Measurements from ENCODE around the gene ERBB3.

ERBB3 gene

GRCh38 chr12:56141946-56142784, 62.2 kb downstream of the ERBB3 start:
- no peak for DNase-seq

DNA sequence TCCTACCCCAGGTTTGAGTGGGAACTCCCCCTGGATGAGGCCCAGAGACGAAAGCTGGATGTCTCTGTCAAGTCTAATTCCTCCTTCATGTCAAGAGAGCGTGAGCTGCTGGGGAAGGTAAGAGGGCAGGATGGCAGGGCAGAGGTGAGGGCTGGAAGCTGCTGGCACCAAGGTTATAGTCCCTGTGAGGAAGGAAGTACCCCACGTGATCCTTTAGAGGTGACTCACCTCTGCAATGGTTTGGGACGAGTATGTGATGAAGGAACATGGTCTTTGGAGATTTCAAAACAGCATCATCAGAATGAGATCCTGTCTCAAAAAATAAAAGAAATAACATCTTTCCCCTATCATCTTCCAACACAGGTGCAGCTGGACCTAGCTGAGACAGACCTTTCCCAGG, 63.3 kb downstream of the ERBB3 start:
- no peak for DNase-seq

- no peak for DNase-seq
These were observed 63.9 kb downstream of the ERBB3 start for GRCh38 chr12:56143870-56144269.

GRCh38 chr12:56145217-56145616, 65.3 kb downstream of the ERBB3 start:
- no peak for DNase-seq

DNA sequence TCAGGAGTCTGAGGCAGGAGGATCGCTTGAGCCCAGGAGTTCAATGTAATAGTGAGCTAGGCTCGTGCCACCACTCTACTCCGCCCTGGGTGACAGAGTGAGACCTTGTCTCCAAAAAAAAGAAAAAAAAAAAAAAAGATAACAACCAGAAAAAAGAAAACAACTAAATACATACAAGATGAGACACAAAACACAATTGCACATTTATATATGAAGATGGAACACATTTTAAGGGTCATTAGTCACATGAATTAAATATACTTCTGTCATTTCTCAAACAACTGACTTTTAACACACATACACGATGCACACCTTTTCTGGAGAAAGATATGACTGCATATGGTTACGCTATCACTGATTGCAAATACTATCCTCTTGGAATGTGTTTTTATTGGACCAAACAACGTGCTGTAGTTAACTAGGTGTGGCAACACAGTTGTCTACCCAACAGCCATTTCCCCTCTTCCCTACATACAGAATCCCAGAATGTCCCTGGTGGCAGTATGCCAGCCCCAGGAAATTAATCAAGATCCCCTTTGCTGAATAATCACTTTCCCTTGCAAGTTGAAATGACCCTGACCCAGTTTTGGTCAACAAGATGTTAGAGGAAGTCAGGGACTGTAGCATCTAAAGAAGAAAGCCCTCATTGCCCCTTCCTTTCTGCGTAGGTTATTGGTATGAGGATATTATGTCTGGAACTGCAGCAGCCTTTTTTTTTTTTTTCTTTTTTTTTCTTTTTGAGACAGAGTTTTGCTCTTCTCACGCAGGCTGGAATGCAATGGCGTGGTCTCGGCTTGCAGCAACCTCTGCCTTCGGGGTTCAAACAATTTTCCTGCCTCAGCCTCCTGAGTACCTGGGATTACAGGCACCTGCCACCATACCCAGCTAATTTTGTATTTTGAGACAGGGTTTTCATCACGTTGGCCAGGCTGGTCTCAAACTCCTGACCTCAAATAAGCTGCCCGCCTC, 66.8 kb downstream of the ERBB3 start:
- DNase-seq = no peak

DNA sequence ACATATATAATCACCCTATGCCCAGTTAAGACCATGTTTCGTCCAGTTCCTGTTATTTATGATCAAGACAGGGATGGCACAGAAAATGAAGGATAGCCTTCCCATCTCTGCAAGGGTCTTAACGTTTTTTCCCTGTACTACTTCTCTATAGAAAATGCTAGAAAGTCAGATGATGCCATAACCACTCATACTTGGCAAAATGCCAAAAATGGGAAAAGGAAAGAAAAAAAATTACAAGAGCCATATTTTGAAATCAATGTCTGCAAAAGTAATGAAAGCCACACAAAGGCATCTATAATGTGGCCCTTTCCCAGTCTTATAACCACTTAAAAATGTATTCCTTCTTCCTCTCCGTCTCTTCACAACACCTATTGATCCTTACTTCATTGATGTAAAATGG, 70.6 kb downstream of the ERBB3 start:
- no peak for DNase-seq

GRCh38 chr12:56151672-56152131, 71.7 kb downstream of the ERBB3 start:
- no peak for DNase-seq

DNA sequence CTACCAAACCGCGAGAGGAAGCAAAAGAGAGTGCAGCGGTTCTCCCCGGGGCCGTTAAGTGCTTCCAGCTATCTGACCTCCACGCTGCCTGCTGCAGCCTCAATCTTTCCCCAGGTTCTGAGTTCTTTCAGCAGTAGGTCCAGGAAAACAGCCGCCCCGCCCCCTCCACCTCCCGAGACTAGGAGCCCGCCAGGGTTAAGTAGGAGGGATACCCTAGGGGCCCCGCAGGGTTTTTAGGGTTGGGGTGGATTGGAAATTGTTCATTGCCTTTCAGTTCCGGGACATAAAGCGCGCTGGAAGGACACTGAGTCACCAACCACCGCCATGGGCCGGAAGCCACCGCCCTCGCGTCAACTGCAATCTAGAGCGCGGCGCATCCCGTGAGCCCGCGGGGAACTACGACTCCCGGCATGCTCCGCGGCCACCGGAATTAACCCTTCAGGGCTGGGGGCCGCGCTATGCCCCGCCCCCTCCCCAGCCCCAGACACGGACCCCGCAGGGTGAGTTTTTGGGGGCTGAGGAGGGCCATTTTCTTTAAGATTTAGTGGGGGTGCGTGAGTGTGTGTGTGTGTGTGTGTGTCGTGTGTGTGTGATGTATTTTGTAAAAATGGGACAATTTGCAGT, 72.3 kb downstream of the ERBB3 start, which contains the start of gene MYL6B:
Gene MYL6B (plus strand): TSS at position 456 of the 624 bp plus-strand sequence. CDS start 1,332 bp downstream, outside the sequence.
- peak; percentile 88 for DNase-seq

Measured in NCI-H2107 (cell line).